WTC11 (cell line): ENCODE data around the gene GDAP1L1. TPM values are rescaled to one million over a fixed set of nuclear protein-coding genes. Genes with fewer than 3 reads are reported as not detected.
A peak's percentile ranks its signal among the peaks of the same experiment; 100 is the strongest.

ENCODE experiments used
- ATF1 ChIP-seq: sonication (generic); formaldehyde crosslinking; IDR thresholded peaks from 2 replicates; pipeline ENCODE4 v1.8.1; 2023; ENCODE audit warnings: mild to moderate bottlenecking, moderate library complexity, missing genetic modification reagents
- CBFB ChIP-seq: sonication (generic); formaldehyde crosslinking; IDR thresholded peaks from 2 replicates; pipeline ENCODE4 v1.8.1; 2022; ENCODE audit warnings: mild to moderate bottlenecking, low read depth, missing genetic modification reagents
- ELF4 ChIP-seq: sonication (generic); formaldehyde crosslinking; IDR thresholded peaks from 2 replicates; pipeline ENCODE4 v1.8.1; 2022; ENCODE audit warnings: low read depth, mild to moderate bottlenecking, moderate library complexity, missing genetic modification reagents
- ESRRA ChIP-seq: sonication (generic); formaldehyde crosslinking; IDR thresholded peaks from 2 replicates; pipeline ENCODE4 v1.8.1; 2022; ENCODE audit warnings: mild to moderate bottlenecking, missing genetic modification reagents, borderline replicate concordance
- IRF2 ChIP-seq: sonication (generic); formaldehyde crosslinking; IDR thresholded peaks from 2 replicates; pipeline ENCODE4 v1.8.0; 2022; ENCODE audit warnings: low read depth, missing genetic modification reagents, borderline replicate concordance
- JUN ChIP-seq: sonication (generic); formaldehyde crosslinking; IDR thresholded peaks from 2 replicates; pipeline ENCODE4 v1.8.0; 2023; ENCODE audit warnings: mild to moderate bottlenecking, missing genetic modification reagents
- NFATC4 ChIP-seq: fragments of 250-450 bp; sonication (Bioruptor Pico); IDR thresholded peaks from 2 replicates; pipeline ENCODE4 v1.9.0; 2021; ENCODE audit warnings: mild to moderate bottlenecking
- NFYB ChIP-seq: sonication (generic); formaldehyde crosslinking; conservative IDR thresholded peaks from 2 replicates; pipeline ENCODE4 v1.8.0; 2022; ENCODE audit warnings: low read depth, missing genetic modification reagents
- NR1H2 ChIP-seq: sonication (generic); formaldehyde crosslinking; IDR thresholded peaks from 2 replicates; pipeline ENCODE4 v1.9.0; 2021; ENCODE audit warnings: mild to moderate bottlenecking, moderate library complexity, missing genetic modification reagents
- NR2C2 ChIP-seq: sonication (generic); formaldehyde crosslinking; IDR thresholded peaks from 2 replicates; pipeline ENCODE4 v1.8.0; 2022; ENCODE audit warnings: mild to moderate bottlenecking, missing genetic modification reagents
- NR3C1 ChIP-seq: sonication (generic); formaldehyde crosslinking; conservative IDR thresholded peaks from 2 replicates; pipeline ENCODE4 v1.8.1; 2023; ENCODE audit warnings: low read depth, mild to moderate bottlenecking, missing genetic modification reagents
- STAT6 ChIP-seq: sonication (generic); formaldehyde crosslinking; conservative IDR thresholded peaks from 2 replicates; pipeline ENCODE4 v1.8.1; 2023; ENCODE audit warnings: mild to moderate bottlenecking, low read depth, missing genetic modification reagents, moderate library complexity
- TEAD4 ChIP-seq: sonication (generic); formaldehyde crosslinking; IDR thresholded peaks from 2 replicates; pipeline ENCODE4 v1.8.0; 2022; ENCODE audit warnings: mild to moderate bottlenecking, missing genetic modification reagents
- ZBTB43 ChIP-seq: sonication (generic); formaldehyde crosslinking; IDR thresholded peaks from 2 replicates; pipeline ENCODE4 v1.8.1; 2023; ENCODE audit warnings: mild to moderate bottlenecking, missing genetic modification reagents
- ZNF232 ChIP-seq: sonication (generic); formaldehyde crosslinking; IDR thresholded peaks from 2 replicates; pipeline ENCODE4 v1.8.0; 2022; ENCODE audit warnings: mild to moderate bottlenecking, missing genetic modification reagents
- ZNF396 ChIP-seq: fragments of 250-450 bp; sonication (Bioruptor Pico); IDR thresholded peaks from 2 replicates; pipeline ENCODE4 v1.8.0; 2021; ENCODE audit warnings: mild to moderate bottlenecking, moderate library complexity, borderline replicate concordance
- ZNF425 ChIP-seq: fragments of 250-450 bp; sonication (Bioruptor Pico); conservative IDR thresholded peaks from 2 replicates; pipeline ENCODE4 v1.9.0; 2021; ENCODE audit warnings: mild to moderate bottlenecking
- ZNF671 ChIP-seq: fragments of 250-450 bp; sonication (Bioruptor Pico); IDR thresholded peaks from 2 replicates; pipeline ENCODE4 v1.8.0; 2021; ENCODE audit warnings: mild to moderate bottlenecking
- total RNA-seq: library from RNA; stranded (reverse); gene quantifications from 3 replicates; pipeline ENCODE4 v1.2.3, GENCODE V29; 2021
- TF ChIP-seq, protein P1 (sequence below): sonication (generic); formaldehyde crosslinking; IDR thresholded peaks from 2 replicates; pipeline ENCODE4 v1.8.0; 2023; ENCODE audit warnings: missing genetic modification reagents, mild to moderate bottlenecking, borderline replicate concordance
- TF ChIP-seq, protein P2 (sequence below): fragments of 250-450 bp; sonication (Bioruptor Pico); IDR thresholded peaks from 2 replicates; pipeline ENCODE4 v1.9.0; 2021; ENCODE audit warnings: mild to moderate bottlenecking
- TF ChIP-seq, protein P3 (sequence below): fragments of 250-450 bp; sonication (Bioruptor Pico); IDR thresholded peaks from 2 replicates; pipeline ENCODE4 v1.9.0; 2021; ENCODE audit warnings: mild to moderate bottlenecking, borderline replicate concordance

GDAP1L1 gene
- total RNA-seq, 1 experiment from 2014 or later: 7.5 TPM

GRCh38 chr20:44310664-44311639 lies 63.8 kb downstream of the GDAP1L1 start, which contains the start of gene FITM2 (continued):
- TF ChIP-seq ESRRA (CRISPR knock-in tag) (no peak), STAT6 (CRISPR knock-in tag) (no peak), NFYB (CRISPR knock-in tag) (no peak), ZBTB43 (peak; percentile 56; the same call in 1 of the 2 replicates), NFATC4 (CRISPR knock-in tag) (no peak), TEAD4 (no peak), ZNF425 (no peak), JUN (CRISPR knock-in tag) (no peak), ZNF232 (CRISPR knock-in tag) (peak; percentile 86), ATF1 (CRISPR knock-in tag) (no peak), ZNF396 (CRISPR knock-in tag) (no peak), CBFB (peak; percentile 91; the same call in 1 of the 2 replicates), IRF2 (CRISPR knock-in tag) (no peak), NR1H2 (no peak), ELF4 (CRISPR knock-in tag) (no peak), NR2C2 (CRISPR knock-in tag) (no peak), ZNF671 (CRISPR knock-in tag) (no peak), NR3C1 (CRISPR knock-in tag) (no peak)
- TF ChIP-seq, protein P1, sequence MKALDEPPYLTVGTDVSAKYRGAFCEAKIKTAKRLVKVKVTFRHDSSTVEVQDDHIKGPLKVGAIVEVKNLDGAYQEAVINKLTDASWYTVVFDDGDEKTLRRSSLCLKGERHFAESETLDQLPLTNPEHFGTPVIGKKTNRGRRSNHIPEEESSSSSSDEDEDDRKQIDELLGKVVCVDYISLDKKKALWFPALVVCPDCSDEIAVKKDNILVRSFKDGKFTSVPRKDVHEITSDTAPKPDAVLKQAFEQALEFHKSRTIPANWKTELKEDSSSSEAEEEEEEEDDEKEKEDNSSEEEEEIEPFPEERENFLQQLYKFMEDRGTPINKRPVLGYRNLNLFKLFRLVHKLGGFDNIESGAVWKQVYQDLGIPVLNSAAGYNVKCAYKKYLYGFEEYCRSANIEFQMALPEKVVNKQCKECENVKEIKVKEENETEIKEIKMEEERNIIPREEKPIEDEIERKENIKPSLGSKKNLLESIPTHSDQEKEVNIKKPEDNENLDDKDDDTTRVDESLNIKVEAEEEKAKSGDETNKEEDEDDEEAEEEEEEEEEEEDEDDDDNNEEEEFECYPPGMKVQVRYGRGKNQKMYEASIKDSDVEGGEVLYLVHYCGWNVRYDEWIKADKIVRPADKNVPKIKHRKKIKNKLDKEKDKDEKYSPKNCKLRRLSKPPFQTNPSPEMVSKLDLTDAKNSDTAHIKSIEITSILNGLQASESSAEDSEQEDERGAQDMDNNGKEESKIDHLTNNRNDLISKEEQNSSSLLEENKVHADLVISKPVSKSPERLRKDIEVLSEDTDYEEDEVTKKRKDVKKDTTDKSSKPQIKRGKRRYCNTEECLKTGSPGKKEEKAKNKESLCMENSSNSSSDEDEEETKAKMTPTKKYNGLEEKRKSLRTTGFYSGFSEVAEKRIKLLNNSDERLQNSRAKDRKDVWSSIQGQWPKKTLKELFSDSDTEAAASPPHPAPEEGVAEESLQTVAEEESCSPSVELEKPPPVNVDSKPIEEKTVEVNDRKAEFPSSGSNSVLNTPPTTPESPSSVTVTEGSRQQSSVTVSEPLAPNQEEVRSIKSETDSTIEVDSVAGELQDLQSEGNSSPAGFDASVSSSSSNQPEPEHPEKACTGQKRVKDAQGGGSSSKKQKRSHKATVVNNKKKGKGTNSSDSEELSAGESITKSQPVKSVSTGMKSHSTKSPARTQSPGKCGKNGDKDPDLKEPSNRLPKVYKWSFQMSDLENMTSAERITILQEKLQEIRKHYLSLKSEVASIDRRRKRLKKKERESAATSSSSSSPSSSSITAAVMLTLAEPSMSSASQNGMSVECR (CRISPR knock-in tag): no peak
- TF ChIP-seq, protein P2, sequence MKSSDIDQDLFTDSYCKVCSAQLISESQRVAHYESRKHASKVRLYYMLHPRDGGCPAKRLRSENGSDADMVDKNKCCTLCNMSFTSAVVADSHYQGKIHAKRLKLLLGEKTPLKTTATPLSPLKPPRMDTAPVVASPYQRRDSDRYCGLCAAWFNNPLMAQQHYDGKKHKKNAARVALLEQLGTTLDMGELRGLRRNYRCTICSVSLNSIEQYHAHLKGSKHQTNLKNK (CRISPR knock-in tag): no peak
- TF ChIP-seq, protein P3, sequence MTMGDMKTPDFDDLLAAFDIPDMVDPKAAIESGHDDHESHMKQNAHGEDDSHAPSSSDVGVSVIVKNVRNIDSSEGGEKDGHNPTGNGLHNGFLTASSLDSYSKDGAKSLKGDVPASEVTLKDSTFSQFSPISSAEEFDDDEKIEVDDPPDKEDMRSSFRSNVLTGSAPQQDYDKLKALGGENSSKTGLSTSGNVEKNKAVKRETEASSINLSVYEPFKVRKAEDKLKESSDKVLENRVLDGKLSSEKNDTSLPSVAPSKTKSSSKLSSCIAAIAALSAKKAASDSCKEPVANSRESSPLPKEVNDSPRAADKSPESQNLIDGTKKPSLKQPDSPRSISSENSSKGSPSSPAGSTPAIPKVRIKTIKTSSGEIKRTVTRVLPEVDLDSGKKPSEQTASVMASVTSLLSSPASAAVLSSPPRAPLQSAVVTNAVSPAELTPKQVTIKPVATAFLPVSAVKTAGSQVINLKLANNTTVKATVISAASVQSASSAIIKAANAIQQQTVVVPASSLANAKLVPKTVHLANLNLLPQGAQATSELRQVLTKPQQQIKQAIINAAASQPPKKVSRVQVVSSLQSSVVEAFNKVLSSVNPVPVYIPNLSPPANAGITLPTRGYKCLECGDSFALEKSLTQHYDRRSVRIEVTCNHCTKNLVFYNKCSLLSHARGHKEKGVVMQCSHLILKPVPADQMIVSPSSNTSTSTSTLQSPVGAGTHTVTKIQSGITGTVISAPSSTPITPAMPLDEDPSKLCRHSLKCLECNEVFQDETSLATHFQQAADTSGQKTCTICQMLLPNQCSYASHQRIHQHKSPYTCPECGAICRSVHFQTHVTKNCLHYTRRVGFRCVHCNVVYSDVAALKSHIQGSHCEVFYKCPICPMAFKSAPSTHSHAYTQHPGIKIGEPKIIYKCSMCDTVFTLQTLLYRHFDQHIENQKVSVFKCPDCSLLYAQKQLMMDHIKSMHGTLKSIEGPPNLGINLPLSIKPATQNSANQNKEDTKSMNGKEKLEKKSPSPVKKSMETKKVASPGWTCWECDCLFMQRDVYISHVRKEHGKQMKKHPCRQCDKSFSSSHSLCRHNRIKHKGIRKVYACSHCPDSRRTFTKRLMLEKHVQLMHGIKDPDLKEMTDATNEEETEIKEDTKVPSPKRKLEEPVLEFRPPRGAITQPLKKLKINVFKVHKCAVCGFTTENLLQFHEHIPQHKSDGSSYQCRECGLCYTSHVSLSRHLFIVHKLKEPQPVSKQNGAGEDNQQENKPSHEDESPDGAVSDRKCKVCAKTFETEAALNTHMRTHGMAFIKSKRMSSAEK (CRISPR knock-in tag): no peak
